ENCODE measurements around the gene TRIL. TPM values are rescaled to one million over a fixed set of nuclear protein-coding genes. Genes with fewer than 3 reads are reported as not detected.

Gene TRIL
- total RNA-seq, 1 donor from 2014 or later = 2.3 TPM

GRCh38 chr7:28984631-28985030, 26.5 kb upstream of the TRIL start:
- peak; percentile 66 for DNase-seq
- ATAC-seq (ENCODE audit: poor library complexity) = peak; percentile 25
- intact Hi-C loops (cut with DNase I) = no loop called here

GRCh38 chr7:28984217-28984616, 26.1 kb upstream of the TRIL start:
- intact Hi-C loops (cut with DNase I) = no loop called here
- ATAC-seq (ENCODE audit: poor library complexity) (no peak), DNase-seq (no peak)

GRCh38 chr7:28983396-28984190, 25.5 kb upstream of the TRIL start:
- ATAC-seq (ENCODE audit: poor library complexity) = no peak
- DNase-seq = no peak
- intact Hi-C loops (cut with DNase I) = no loop called here

- DNase-seq (no peak), ATAC-seq (ENCODE audit: poor library complexity) (peak; percentile 13)
- intact Hi-C loops (cut with DNase I) = no loop called here
Measured at GRCh38 chr7:28981161-28981465, 23.0 kb upstream of the TRIL start.

GRCh38 chr7:28980451-28981160, 22.5 kb upstream of the TRIL start:
- DNase-seq (no peak), ATAC-seq (ENCODE audit: poor library complexity) (peak; percentile 54)
- intact Hi-C loops (cut with DNase I) = no loop called here

GRCh38 chr7:28979776-28980175, 21.6 kb upstream of the TRIL start:
- ATAC-seq (ENCODE audit: poor library complexity) (peak; percentile 84), DNase-seq (peak; percentile 60)
- intact Hi-C loops (cut with DNase I) = no loop called here

- intact Hi-C loops (cut with DNase I) = no loop called here
- DNase-seq (no peak), ATAC-seq (ENCODE audit: poor library complexity) (no peak)
Measured at GRCh38 chr7:28977881-28978280, 19.8 kb upstream of the TRIL start.

- DNase-seq (no peak), ATAC-seq (ENCODE audit: poor library complexity) (peak; percentile 30)
- intact Hi-C loops (cut with DNase I) = no loop called here
Measured at GRCh38 chr7:28976022-28976421, 17.9 kb upstream of the TRIL start.

- DNase-seq = no peak
- ATAC-seq (ENCODE audit: poor library complexity) = no peak
- intact Hi-C loops (cut with DNase I) = no loop called here
Measured at GRCh38 chr7:28973591-28973990, 15.5 kb upstream of the TRIL start.

GRCh38 chr7:28964056-28964455, 5.9 kb upstream of the TRIL start:
- intact Hi-C loops (cut with DNase I) = no loop called here
- DNase-seq (no peak), ATAC-seq (ENCODE audit: poor library complexity) (no peak)

- DNase-seq = no peak
- ATAC-seq (ENCODE audit: poor library complexity) = no peak
Measured at GRCh38 chr7:28961972-28962371, 3.8 kb upstream of the TRIL start.

GRCh38 chr7:28960071-28960840, 2.1 kb upstream of the TRIL start:
- intact Hi-C loops (cut with DNase I) = no loop called here
- DNase-seq (no peak), ATAC-seq (ENCODE audit: poor library complexity) (no peak)

More at GRCh38 chr7:28961972-28962371, 3.8 kb upstream of the TRIL start:
- intact Hi-C loops (cut with DNase I) = no loop called here

GRCh38 chr7:28958980-28959347, 834 bp upstream of the TRIL start:
- DNase-seq (no peak), ATAC-seq (ENCODE audit: poor library complexity) (no peak)
- intact Hi-C loops (cut with DNase I) = loop anchor here (5.0 to 10.0 kb wide), 2 partner anchors 37 to 146 kb away; no protein-coding TSS in a partner anchor

GRCh38 chr7:28957751-28958234, 337 bp downstream of the TRIL start:
- ATAC-seq (ENCODE audit: poor library complexity) = peak; percentile 20
- DNase-seq = peak; percentile 57
- intact Hi-C loops (cut with DNase I) = loop anchor here (5.0 to 10.0 kb wide), 2 partner anchors 35 to 147 kb away; no protein-coding TSS in a partner anchor

GRCh38 chr7:28957064-28957750, 923 bp downstream of the TRIL start:
- peak; percentile 36 for ATAC-seq (ENCODE audit: poor library complexity)
- DNase-seq = peak; percentile 60
- intact Hi-C loops (cut with DNase I) = loop anchor here (5.0 to 10.0 kb wide), 2 partner anchors 35 to 148 kb away; no protein-coding TSS in a partner anchor

GRCh38 chr7:28956608-28957063, 1.5 kb downstream of the TRIL start:
- DNase-seq = peak; percentile 73
- intact Hi-C loops (cut with DNase I) = loop anchor here (5.0 to 10.0 kb wide), 2 partner anchors 34 to 148 kb away; no protein-coding TSS in a partner anchor
- peak; percentile 76 for ATAC-seq (ENCODE audit: poor library complexity)

- peak; percentile 70 for ATAC-seq (ENCODE audit: poor library complexity)
- DNase-seq = peak; percentile 87
- intact Hi-C loops (cut with DNase I) = loop anchor here (5.0 to 10.0 kb wide), 2 partner anchors 34 to 149 kb away; no protein-coding TSS in a partner anchor
Measured at GRCh38 chr7:28955718-28956607, 2.2 kb downstream of the TRIL start.

All from Right ventricle myocardium superior (tissue), 1 donor.